Measurements from ENCODE around the gene KISS1.
A peak's percentile ranks its signal among the peaks of the same experiment; 100 is the strongest.

Gene KISS1

DNA sequence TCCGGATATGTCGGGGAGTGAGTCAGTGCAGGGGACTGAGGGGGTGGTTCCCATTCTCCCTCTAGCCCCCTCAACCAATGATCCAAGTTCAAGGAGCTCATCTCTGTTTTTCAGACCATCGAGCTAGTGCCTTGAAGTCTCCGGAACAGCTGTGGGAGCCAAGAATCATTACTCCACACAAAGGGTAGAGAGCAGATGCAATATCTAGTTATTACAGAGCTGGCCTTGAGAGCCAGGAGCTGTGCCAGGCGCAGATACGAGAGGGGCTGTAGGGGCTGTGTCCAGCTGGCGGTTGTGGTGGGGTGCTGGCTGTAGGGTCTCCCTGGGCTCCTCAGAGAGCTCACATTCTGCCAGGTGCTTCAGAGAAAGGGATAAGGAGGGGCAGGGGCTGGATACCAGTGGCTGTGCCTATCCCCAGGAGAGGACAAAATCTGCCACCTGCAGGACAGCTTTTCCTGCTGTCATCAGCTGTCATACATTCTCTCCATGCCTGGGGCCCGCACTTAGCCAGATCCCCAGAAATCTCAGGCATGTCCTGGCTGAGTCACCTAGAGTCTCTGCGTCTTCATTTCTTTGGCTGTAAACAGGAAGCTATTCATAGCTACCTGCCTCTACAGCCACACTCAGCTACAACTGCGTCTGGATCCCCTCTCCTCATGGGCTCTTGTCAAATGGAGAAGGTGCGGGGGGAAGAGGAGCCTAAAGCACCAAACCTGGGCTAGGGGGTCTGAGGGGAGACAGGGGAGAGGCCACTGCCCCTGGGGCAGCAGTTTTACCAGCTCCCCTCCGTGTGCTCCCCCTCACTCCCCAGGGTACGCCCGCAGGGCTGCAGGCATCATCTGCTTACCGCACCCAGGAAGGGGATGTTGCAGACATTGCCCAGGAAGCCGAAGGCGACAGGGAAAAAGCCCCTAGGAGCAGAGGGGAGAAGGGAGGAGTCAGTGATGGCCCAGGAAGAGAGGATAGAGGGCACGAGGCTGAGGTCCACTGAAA, 2.4 kb upstream of the KISS1 start:
- TF ChIP-seq, protein P1, sequence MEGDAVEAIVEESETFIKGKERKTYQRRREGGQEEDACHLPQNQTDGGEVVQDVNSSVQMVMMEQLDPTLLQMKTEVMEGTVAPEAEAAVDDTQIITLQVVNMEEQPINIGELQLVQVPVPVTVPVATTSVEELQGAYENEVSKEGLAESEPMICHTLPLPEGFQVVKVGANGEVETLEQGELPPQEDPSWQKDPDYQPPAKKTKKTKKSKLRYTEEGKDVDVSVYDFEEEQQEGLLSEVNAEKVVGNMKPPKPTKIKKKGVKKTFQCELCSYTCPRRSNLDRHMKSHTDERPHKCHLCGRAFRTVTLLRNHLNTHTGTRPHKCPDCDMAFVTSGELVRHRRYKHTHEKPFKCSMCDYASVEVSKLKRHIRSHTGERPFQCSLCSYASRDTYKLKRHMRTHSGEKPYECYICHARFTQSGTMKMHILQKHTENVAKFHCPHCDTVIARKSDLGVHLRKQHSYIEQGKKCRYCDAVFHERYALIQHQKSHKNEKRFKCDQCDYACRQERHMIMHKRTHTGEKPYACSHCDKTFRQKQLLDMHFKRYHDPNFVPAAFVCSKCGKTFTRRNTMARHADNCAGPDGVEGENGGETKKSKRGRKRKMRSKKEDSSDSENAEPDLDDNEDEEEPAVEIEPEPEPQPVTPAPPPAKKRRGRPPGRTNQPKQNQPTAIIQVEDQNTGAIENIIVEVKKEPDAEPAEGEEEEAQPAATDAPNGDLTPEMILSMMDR (IDR thresholded peaks at IDR 0.05): no peak
- no peak overlapping the region for H3K27ac ChIP-seq
- H3K4me1 ChIP-seq: no peaks in the 10 kb centered on the region

DNA sequence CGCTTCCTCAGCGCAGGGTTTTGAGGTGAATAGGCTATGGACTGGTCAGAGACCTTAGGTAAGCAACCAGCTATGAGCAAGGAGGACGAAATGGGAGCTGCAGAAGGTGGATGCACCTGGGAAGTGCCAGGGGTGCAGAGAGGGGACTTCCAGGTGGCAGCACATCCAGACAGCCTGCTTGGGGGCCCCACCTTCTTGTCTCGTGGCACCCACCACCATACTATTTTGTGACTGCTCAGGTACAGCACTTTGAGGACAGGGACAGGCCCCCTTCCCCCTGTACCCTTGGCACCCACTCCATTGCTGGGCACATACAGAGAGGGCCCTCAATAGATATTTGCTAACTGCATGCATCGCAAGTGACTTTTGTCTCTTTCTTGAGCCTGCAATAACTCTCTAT, 777 bp upstream of the KISS1 start:
- TF ChIP-seq, protein P1 (IDR thresholded peaks at IDR 0.05): no peak
- Histone ChIP-seq H2AFZ (no peak overlapping the region), H3K79me2 (no peaks in the 10 kb centered on the region), H3K9ac (no peak overlapping the region), H3K4me2 (ENCODE audit: low read length) (no peak overlapping the region), H3K4me3 (ENCODE audit: low read depth, low read length) (no peak overlapping the region), H3K4me1 (no peaks in the 10 kb centered on the region), H3K27ac (no peak overlapping the region), H3K9me3 (ENCODE audit: control insufficient read depth, low read length) (no peaks in the 10 kb centered on the region), H3K36me3 (ENCODE audit: control insufficient read depth, insufficient read depth, low read length) (no peaks in the 10 kb centered on the region), H3K27me3 (ENCODE audit: control insufficient read depth, insufficient read depth, low read length) (no peaks in the 10 kb centered on the region)

More for the DNA sequence above, 2.4 kb upstream of the KISS1 start:
- no peaks in the 10 kb centered on the region for H3K79me2 ChIP-seq
- no peak overlapping the region for H3K4me2 ChIP-seq (ENCODE audit: low read length)
- no peaks in the 10 kb centered on the region for H3K9me3 ChIP-seq (ENCODE audit: control insufficient read depth, low read length)
- H3K27me3 ChIP-seq (ENCODE audit: control insufficient read depth, insufficient read depth, low read length): no peaks in the 10 kb centered on the region
- H3K9ac ChIP-seq: no peak overlapping the region
- no peaks in the 10 kb centered on the region for H3K36me3 ChIP-seq (ENCODE audit: control insufficient read depth, insufficient read depth, low read length)
- H3K4me3 ChIP-seq (ENCODE audit: low read depth, low read length): no peak overlapping the region
- peak overlapping the region; percentile 33 for H2AFZ ChIP-seq

DNA sequence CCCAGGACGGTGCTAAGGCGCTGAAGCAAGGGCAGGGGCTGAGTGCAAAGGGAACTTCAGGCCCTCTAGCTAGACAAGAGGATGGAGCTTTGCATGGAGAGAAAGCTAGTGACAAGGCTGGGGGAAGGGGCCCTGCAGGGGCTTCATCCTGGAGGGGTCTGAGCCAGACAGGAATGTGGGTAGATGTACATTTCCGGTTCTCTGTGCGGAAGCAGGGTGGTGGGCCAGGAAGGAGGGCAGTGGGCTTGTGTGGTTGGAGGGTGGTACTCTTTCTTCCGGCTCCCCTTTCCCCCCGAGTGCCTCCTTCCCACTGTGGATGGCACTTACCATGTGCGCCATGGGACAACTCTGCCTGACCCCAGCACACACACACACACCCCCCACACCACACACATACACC, 1.5 kb downstream of the KISS1 start:
- Histone ChIP-seq H3K4me3 (ENCODE audit: low read depth, low read length) (no peak overlapping the region), H2AFZ (no peak overlapping the region), H3K27me3 (ENCODE audit: control insufficient read depth, insufficient read depth, low read length) (no peaks in the 10 kb centered on the region), H3K4me1 (no peaks in the 10 kb centered on the region), H3K36me3 (ENCODE audit: control insufficient read depth, insufficient read depth, low read length) (no peaks in the 10 kb centered on the region), H3K9ac (no peak overlapping the region), H3K4me2 (ENCODE audit: low read length) (no peak overlapping the region), H3K79me2 (no peaks in the 10 kb centered on the region), H3K27ac (no peak overlapping the region), H3K9me3 (ENCODE audit: control insufficient read depth, low read length) (no peaks in the 10 kb centered on the region)
- TF ChIP-seq, protein P1 (IDR thresholded peaks at IDR 0.05): no peak

DNA sequence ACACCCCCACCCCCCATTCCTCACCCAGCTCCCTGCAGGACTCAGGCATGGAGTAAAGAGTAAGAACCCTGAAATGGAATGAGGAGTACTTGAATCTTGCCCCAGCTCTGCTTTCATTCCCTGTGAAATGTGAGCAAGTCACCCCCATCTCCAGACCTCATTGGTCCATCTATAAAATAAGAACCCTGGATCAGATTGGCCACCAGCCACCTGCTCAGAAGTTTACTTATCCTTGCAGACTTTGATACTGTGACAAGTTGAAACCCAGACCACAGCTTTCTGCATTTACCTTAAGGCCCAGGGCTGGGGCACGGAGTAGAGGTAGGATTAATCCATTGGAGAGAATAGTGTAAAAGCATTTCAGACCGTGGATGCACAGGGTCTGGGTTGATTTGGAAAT, 2.2 kb downstream of the KISS1 start:
- H3K27me3 ChIP-seq (ENCODE audit: control insufficient read depth, insufficient read depth, low read length): no peaks in the 10 kb centered on the region
- H3K36me3 ChIP-seq (ENCODE audit: control insufficient read depth, insufficient read depth, low read length): no peaks in the 10 kb centered on the region
- no peak overlapping the region for H3K4me2 ChIP-seq (ENCODE audit: low read length)
- no peak overlapping the region for H3K27ac ChIP-seq
- H3K9me3 ChIP-seq (ENCODE audit: control insufficient read depth, low read length): no peaks in the 10 kb centered on the region
- H3K79me2 ChIP-seq: no peaks in the 10 kb centered on the region
- H3K9ac ChIP-seq: no peak overlapping the region
- no peaks in the 10 kb centered on the region for H3K4me1 ChIP-seq
- TF ChIP-seq, protein P1 (IDR thresholded peaks at IDR 0.05): no peak
- H3K4me3 ChIP-seq (ENCODE audit: low read depth, low read length): no peak overlapping the region
- no peak overlapping the region for H2AFZ ChIP-seq

Data from parathyroid adenoma (tissue), 2 donors.